ENCODE data around the gene HERC2. TPM values are rescaled to one million over a fixed set of nuclear protein-coding genes. Genes with fewer than 3 reads are reported as not detected.
"Not testable (repeated sequence)": the region's sequence is repeated elsewhere in the genome, so short reads cannot be mapped to it uniquely, and the experiment has no call there.

The HERC2 gene
- total RNA-seq, 2 experiments from 2014 or later: 41.6 to 42.9 TPM

- H3K27ac Mint-ChIP-seq; ATAC-seq; H3K4me1 Mint-ChIP-seq; H3K4me3 Mint-ChIP-seq; H3K9me3 Mint-ChIP-seq (ENCODE audit: low read depth); CTCF ChIA-PET; DNase-seq; H3K27me3 Mint-ChIP-seq: not testable (repeated sequence)
- H3K36me3 Mint-ChIP-seq: peaks cover 27% of the 10 kb centered on the region
These were observed 27.4 kb downstream of the HERC2 start for GRCh38 chr15:28294560-28294959.

- Mint-ChIP-seq H3K4me3 (no peak overlapping the region), H3K9me3 (ENCODE audit: low read depth) (peaks cover 2% of the 10 kb centered on the region), H3K27me3 (no peaks in the 10 kb centered on the region), H3K36me3 (peaks cover 32% of the 10 kb centered on the region), H3K27ac (no peak overlapping the region), H3K4me1 (peaks cover 5% of the 10 kb centered on the region)
- CTCF ChIA-PET: interaction anchor here (0.6 kb wide), 1 partner anchor 10 kb away, joined by 3 read pairs; no protein-coding TSS in a partner anchor
- ATAC-seq (no peak), DNase-seq (no peak)
These were observed 32.1 kb downstream of the HERC2 start for GRCh38 chr15:28289694-28290463.

- DNase-seq; ATAC-seq; CTCF ChIA-PET; H3K27me3 Mint-ChIP-seq; H3K4me3 Mint-ChIP-seq; H3K4me1 Mint-ChIP-seq; H3K9me3 Mint-ChIP-seq (ENCODE audit: low read depth); H3K27ac Mint-ChIP-seq: not testable (repeated sequence)
- peaks cover 32% of the 10 kb centered on the region for H3K36me3 Mint-ChIP-seq
These were observed 32.9 kb downstream of the HERC2 start for GRCh38 chr15:28288830-28289693.

GRCh38 chr15:28286659-28287058 is 35.3 kb downstream of the HERC2 start:
- peaks cover 34% of the 10 kb centered on the region for H3K36me3 Mint-ChIP-seq
- H3K4me1 Mint-ChIP-seq; DNase-seq; ATAC-seq; H3K27me3 Mint-ChIP-seq; H3K4me3 Mint-ChIP-seq; CTCF ChIA-PET; H3K27ac Mint-ChIP-seq; H3K9me3 Mint-ChIP-seq (ENCODE audit: low read depth): not testable (repeated sequence)

GRCh38 chr15:28286031-28286430 is 35.9 kb downstream of the HERC2 start:
- no peak for ATAC-seq
- Mint-ChIP-seq H3K9me3 (ENCODE audit: low read depth) (peaks cover 5% of the 10 kb centered on the region), H3K4me1 (peaks cover 5% of the 10 kb centered on the region), H3K4me3 (no peak overlapping the region), H3K36me3 (peaks cover 31% of the 10 kb centered on the region), H3K27me3 (no peaks in the 10 kb centered on the region), H3K27ac (no peak overlapping the region)
- CTCF ChIA-PET: no interaction called here
- DNase-seq: no peak

GRCh38 chr15:28281876-28282275 is 40.1 kb downstream of the HERC2 start:
- Mint-ChIP-seq H3K4me1 (no peaks in the 10 kb centered on the region), H3K27ac (no peak overlapping the region), H3K4me3 (no peak overlapping the region), H3K9me3 (ENCODE audit: low read depth) (peaks cover 3% of the 10 kb centered on the region), H3K27me3 (no peaks in the 10 kb centered on the region), H3K36me3 (peaks cover 14% of the 10 kb centered on the region)
- CTCF ChIA-PET: no interaction called here
- DNase-seq (no peak), ATAC-seq (no peak)

GRCh38 chr15:28274635-28275034 is 47.3 kb downstream of the HERC2 start:
- no peak for ATAC-seq

GRCh38 chr15:28273873-28274610 is 47.9 kb downstream of the HERC2 start:
- CTCF ChIA-PET: no interaction called here
- no peaks in the 10 kb centered on the region for H3K4me1 Mint-ChIP-seq
- H3K27ac Mint-ChIP-seq: no peak overlapping the region
- no peak overlapping the region for H3K4me3 Mint-ChIP-seq
- ATAC-seq: no peak
- no peaks in the 10 kb centered on the region for H3K27me3 Mint-ChIP-seq
- peaks cover 8% of the 10 kb centered on the region for H3K36me3 Mint-ChIP-seq
- DNase-seq: no peak
- H3K9me3 Mint-ChIP-seq (ENCODE audit: low read depth): no peaks in the 10 kb centered on the region

More at GRCh38 chr15:28274635-28275034, 47.3 kb downstream of the HERC2 start:
- no peaks in the 10 kb centered on the region for H3K27me3 Mint-ChIP-seq
- no peak for DNase-seq
- no peak overlapping the region for H3K4me3 Mint-ChIP-seq
- H3K27ac Mint-ChIP-seq: no peak overlapping the region
- CTCF ChIA-PET: no interaction called here
- no peaks in the 10 kb centered on the region for H3K9me3 Mint-ChIP-seq (ENCODE audit: low read depth)
- peaks cover 7% of the 10 kb centered on the region for H3K36me3 Mint-ChIP-seq
- no peaks in the 10 kb centered on the region for H3K4me1 Mint-ChIP-seq

GRCh38 chr15:28273468-28273867 is 48.5 kb downstream of the HERC2 start:
- Mint-ChIP-seq H3K4me1 (no peaks in the 10 kb centered on the region), H3K27ac (no peak overlapping the region), H3K9me3 (ENCODE audit: low read depth) (no peaks in the 10 kb centered on the region), H3K4me3 (no peak overlapping the region), H3K36me3 (peaks cover 10% of the 10 kb centered on the region), H3K27me3 (no peaks in the 10 kb centered on the region)
- ATAC-seq (no peak), DNase-seq (no peak)
- CTCF ChIA-PET: no interaction called here

- peaks cover 13% of the 10 kb centered on the region for H3K36me3 Mint-ChIP-seq
- no peak for ATAC-seq
- CTCF ChIA-PET: interaction anchor here (1.0 kb wide), 1 partner anchor 12 kb away, joined by 3 read pairs; no protein-coding TSS in a partner anchor
- H3K27me3 Mint-ChIP-seq: no peaks in the 10 kb centered on the region
- H3K4me1 Mint-ChIP-seq: no peaks in the 10 kb centered on the region
- H3K4me3 Mint-ChIP-seq: no peak overlapping the region
- no peak overlapping the region for H3K27ac Mint-ChIP-seq
- no peak for DNase-seq
- H3K9me3 Mint-ChIP-seq (ENCODE audit: low read depth): no peaks in the 10 kb centered on the region
These were observed 49.4 kb downstream of the HERC2 start for GRCh38 chr15:28272587-28272986.

GRCh38 chr15:28271697-28272260 is 50.2 kb downstream of the HERC2 start:
- Mint-ChIP-seq H3K36me3 (peaks cover 18% of the 10 kb centered on the region), H3K4me3 (no peak overlapping the region), H3K9me3 (ENCODE audit: low read depth) (no peaks in the 10 kb centered on the region), H3K4me1 (no peaks in the 10 kb centered on the region), H3K27ac (no peak overlapping the region), H3K27me3 (no peaks in the 10 kb centered on the region)
- CTCF ChIA-PET: interaction anchor here (1.0 kb wide), 1 partner anchor 11 kb away, joined by 3 read pairs; no protein-coding TSS in a partner anchor
- ATAC-seq (no peak), DNase-seq (no peak)

GRCh38 chr15:28269097-28269496 is 52.9 kb downstream of the HERC2 start:
- H3K27me3 Mint-ChIP-seq: no peaks in the 10 kb centered on the region
- ATAC-seq: no peak
- H3K4me1 Mint-ChIP-seq: no peaks in the 10 kb centered on the region
- CTCF ChIA-PET: no interaction called here
- no peaks in the 10 kb centered on the region for H3K9me3 Mint-ChIP-seq (ENCODE audit: low read depth)
- no peak overlapping the region for H3K27ac Mint-ChIP-seq
- H3K36me3 Mint-ChIP-seq: peaks cover 20% of the 10 kb centered on the region
- no peak for DNase-seq
- H3K4me3 Mint-ChIP-seq: no peak overlapping the region

GRCh38 chr15:28267727-28268126 is 54.3 kb downstream of the HERC2 start:
- Mint-ChIP-seq H3K9me3 (ENCODE audit: low read depth) (no peaks in the 10 kb centered on the region), H3K27ac (no peak overlapping the region), H3K4me3 (no peak overlapping the region), H3K4me1 (no peaks in the 10 kb centered on the region), H3K27me3 (no peaks in the 10 kb centered on the region), H3K36me3 (peaks cover 20% of the 10 kb centered on the region)
- no peak for ATAC-seq
- CTCF ChIA-PET: no interaction called here
- DNase-seq: no peak
